GM12878 (cell line): ENCODE results near the gene NLGN3.

Experiments used
- CTCF ChIP-seq, 3 experiments: IDR thresholded peaks in 2 of 3; conservative IDR thresholded peaks in 1 of 3; 2 replicates each; pipeline ENCODE4 v1.5.1; 2011; ENCODE audit warnings: low read depth in 3 of 3, low read length in 3 of 3, mild to moderate bottlenecking in 3 of 3, control low read depth in 2 of 3, moderate library complexity in 2 of 3, inconsistent platforms in 1 of 3, mixed read lengths in 1 of 3; ENCODE audit not compliant: control insufficient read depth in 2 of 3, insufficient read depth in 1 of 3; ENCODE audit errors: extremely low read depth in 1 of 3
- EP300 ChIP-seq, 2 experiments: fragments of 150-350 bp in 1 of 2; IDR thresholded peaks; 2 replicates each; pipeline ENCODE4 v1.6.1; 2011 to 2012; ENCODE audit warnings: low read depth in 2 of 2, low read length in 2 of 2, borderline replicate concordance in 1 of 2, improper control_type of control experiment in 1 of 2, inconsistent platforms in 1 of 2; ENCODE audit not compliant: control insufficient read depth in 1 of 2
- HDAC2 ChIP-seq: fragments of 200-600 bp; sonication (generic); IDR thresholded peaks from 2 replicates; pipeline ENCODE4 v1.6.1; 2017
- NFIC ChIP-seq: IDR thresholded peaks from 2 replicates; pipeline ENCODE4 v1.6.1; 2012; ENCODE audit warnings: low read depth, mild to moderate bottlenecking, inconsistent platforms, low read length, moderate library complexity
- POLR2A ChIP-seq: IDR thresholded peaks from 2 replicates; pipeline ENCODE4 v1.6.1; 2011; ENCODE audit warnings: low read depth, mild to moderate bottlenecking, low read length
- RELA ChIP-seq: fragments of 450-650 bp; IDR thresholded peaks from 2 replicates; pipeline ENCODE4 v1.8.0; 2014; ENCODE audit warnings: borderline replicate concordance; ENCODE audit not compliant: partially characterized antibody
- REST ChIP-seq: IDR thresholded peaks from 2 replicates; pipeline ENCODE4 v1.6.1; 2012; ENCODE audit warnings: mild to moderate bottlenecking, low read depth, low read length
- SP1 ChIP-seq: IDR thresholded peaks from one replicate; pipeline ENCODE4 v1.6.1; 2011; ENCODE audit warnings: low read depth, low read length
- SUZ12 ChIP-seq: fragments of 200-600 bp; sonication (generic); IDR thresholded peaks from one replicate; pipeline ENCODE4 v1.6.1; 2018; ENCODE audit warnings: antibody characterized with exemption, mild to moderate bottlenecking; ENCODE audit not compliant: unreplicated experiment
- YY1 ChIP-seq: IDR thresholded peaks from 2 replicates; pipeline ENCODE4 v1.6.1; 2011; ENCODE audit warnings: low read depth, mild to moderate bottlenecking, low read length

GRCh38 chrX:71099736-71100135 lies 44.9 kb upstream of the NLGN3 start:
- TF ChIP-seq CTCF (IDR thresholded peaks at IDR 0.05 in 2 of 3, conservative IDR thresholded peaks at IDR 0.05 in 1 of 3; ENCODE audit: control insufficient read depth in 2 of 3, extremely low read depth in 1 of 3, insufficient read depth in 1 of 3, low read depth in 3 of 3, low read length in 3 of 3) (no peak), NFIC (no peak), YY1 (no peak), HDAC2 (no peak), RELA (no peak), SUZ12 (no peak), EP300 (IDR thresholded peaks at IDR 0.05; ENCODE audit: borderline replicate concordance in 1 of 2, control insufficient read depth in 1 of 2, low read depth in 2 of 2, low read length in 2 of 2) (no peak), SP1 (no peak), POLR2A (no peak), REST (no peak)
